Upper lobe of left lung (tissue), 4 donors: Measurements from ENCODE around the gene OR4C5.

ENCODE experiments used
- CTCF ChIP-seq, 6 experiments: fragments of 450-650 bp in 4 of 6; fragments of 200-600 bp in 2 of 6; sonication (generic) in 2 of 6; IDR thresholded peaks; one replicate each; pipeline ENCODE4 v1.5.1; 2016 to 2019; ENCODE audit warnings: antibody characterized with exemption in 6 of 6
- EP300 ChIP-seq, 4 donors: sonication (generic); formaldehyde crosslinking; IDR thresholded peaks; one replicate each; pipeline ENCODE4 v1.5.1; 2017; ENCODE audit warnings: antibody characterized with exemption in 4 of 4, control low read depth in 2 of 4
- POLR2A ChIP-seq, 4 donors: fragments of 450-650 bp; IDR thresholded peaks; one replicate each; pipeline ENCODE4 v1.5.1; 2016 to 2017; ENCODE audit warnings: antibody characterized with exemption in 4 of 4, mild to moderate bottlenecking in 2 of 4

GRCh38 chr11:48341466-48341865, 24.8 kb downstream of the OR4C5 start:
- TF ChIP-seq CTCF (IDR thresholded peaks at IDR 0.05) (no peak), POLR2A (IDR thresholded peaks at IDR 0.05) (no peak), EP300 (IDR thresholded peaks at IDR 0.05) (no peak)
